Omental fat pad (tissue), 4 donors: Measurements from ENCODE around the gene PLXND1. TPM values are rescaled to one million over a fixed set of nuclear protein-coding genes. Genes with fewer than 3 reads are reported as not detected.

Source experiments
- ATAC-seq: fragments of 150-250 bp; one replicate; pipeline ENCODE4 v1.9.1; 2016; ENCODE audit warnings: mild to moderate bottlenecking, moderate library complexity; ENCODE audit not compliant: low FRiP score
- DNase-seq: peaks from one replicate; pipeline ENCODE4 v3.0.0-alpha.2; 2019; ENCODE audit warnings: low spot score
- total RNA-seq, 4 donors: library from RNA; depleted of rRNA; stranded (reverse); fragments of >200 nt; gene quantifications; one replicate each; pipeline ENCODE4 v1.1.0, GENCODE V29; 2016
- TF ChIP-seq, protein P1 (sequence below), 3 donors: fragments of 450-650 bp; IDR thresholded peaks; one replicate each; pipeline ENCODE4 v1.5.1; 2016 to 2017; ENCODE audit warnings: antibody characterized with exemption in 3 of 3, mild to moderate bottlenecking in 3 of 3, moderate library complexity in 2 of 3

Gene PLXND1
- total RNA-seq, 4 donors from 2014 or later = 82.7 to 364 (median 170) TPM

DNA sequence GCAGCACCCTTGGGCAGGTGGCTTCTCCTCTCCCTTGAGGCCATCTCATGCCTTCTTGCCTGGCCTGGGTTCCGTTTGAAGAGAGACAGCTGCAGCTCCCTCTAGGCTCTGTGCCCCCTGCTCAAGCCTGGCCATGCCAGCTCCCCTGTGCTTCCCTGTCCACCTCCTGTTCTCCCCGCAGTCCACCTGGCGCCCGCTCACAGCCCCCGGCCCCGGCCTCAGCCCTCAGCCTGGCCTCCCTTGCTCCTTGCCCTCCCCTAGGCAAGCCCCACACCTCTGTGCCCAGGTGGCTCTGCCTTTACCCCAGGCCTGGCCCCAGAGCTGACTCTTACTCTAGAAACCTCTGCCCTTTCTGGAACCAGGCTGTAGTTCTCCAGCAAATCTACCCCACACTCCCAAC lies 91.9 kb downstream of the PLXND1 start:
- no peak for DNase-seq
- TF ChIP-seq, protein P1, sequence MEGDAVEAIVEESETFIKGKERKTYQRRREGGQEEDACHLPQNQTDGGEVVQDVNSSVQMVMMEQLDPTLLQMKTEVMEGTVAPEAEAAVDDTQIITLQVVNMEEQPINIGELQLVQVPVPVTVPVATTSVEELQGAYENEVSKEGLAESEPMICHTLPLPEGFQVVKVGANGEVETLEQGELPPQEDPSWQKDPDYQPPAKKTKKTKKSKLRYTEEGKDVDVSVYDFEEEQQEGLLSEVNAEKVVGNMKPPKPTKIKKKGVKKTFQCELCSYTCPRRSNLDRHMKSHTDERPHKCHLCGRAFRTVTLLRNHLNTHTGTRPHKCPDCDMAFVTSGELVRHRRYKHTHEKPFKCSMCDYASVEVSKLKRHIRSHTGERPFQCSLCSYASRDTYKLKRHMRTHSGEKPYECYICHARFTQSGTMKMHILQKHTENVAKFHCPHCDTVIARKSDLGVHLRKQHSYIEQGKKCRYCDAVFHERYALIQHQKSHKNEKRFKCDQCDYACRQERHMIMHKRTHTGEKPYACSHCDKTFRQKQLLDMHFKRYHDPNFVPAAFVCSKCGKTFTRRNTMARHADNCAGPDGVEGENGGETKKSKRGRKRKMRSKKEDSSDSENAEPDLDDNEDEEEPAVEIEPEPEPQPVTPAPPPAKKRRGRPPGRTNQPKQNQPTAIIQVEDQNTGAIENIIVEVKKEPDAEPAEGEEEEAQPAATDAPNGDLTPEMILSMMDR (IDR thresholded peaks at IDR 0.05) = no peak
- no peak for ATAC-seq

DNA sequence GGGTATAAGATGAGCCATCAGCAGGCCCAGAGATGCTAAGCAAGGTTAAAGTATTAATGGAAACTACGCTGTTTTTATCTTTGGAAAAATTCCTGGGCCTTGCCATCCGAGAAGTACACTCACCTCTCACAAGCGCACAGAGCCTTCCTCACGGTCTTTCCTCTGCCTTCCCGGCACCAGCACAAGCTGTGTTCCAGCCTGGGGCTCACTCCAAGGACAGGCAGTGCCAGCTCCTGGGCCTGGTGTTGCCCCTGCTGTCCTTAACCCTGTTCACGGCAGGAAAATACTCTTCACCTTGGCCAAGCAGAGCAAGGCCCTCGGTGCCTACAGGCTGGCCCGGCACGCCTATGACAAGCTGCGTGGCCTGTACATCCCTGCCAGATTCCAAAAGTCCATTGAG lies 92.4 kb downstream of the PLXND1 start:
- TF ChIP-seq, protein P1 (IDR thresholded peaks at IDR 0.05) = no peak
- no peak for DNase-seq
- ATAC-seq = no peak

DNA sequence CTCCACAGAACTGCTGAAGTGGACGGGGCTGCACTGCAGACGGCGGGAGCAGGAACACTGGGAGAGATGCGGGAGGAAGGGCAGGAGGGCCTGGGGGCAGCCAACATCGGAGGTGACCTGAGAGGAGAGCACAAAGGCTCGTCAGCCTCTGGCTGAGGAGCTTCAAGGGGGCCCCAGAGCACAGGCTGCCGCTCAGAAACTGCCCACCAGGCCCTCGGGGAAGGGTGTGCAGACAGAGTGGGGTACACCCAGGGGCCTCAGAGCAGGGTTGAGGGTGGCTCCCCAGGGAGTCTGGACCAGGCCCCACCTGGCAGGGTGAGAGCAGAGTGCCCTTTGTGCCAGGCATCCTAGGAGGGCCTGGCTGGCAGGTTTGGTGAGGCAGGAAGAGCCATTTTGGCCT lies 92.8 kb downstream of the PLXND1 start:
- DNase-seq = no peak
- ATAC-seq = no peak
- TF ChIP-seq, protein P1 (IDR thresholded peaks at IDR 0.05) = no peak

DNA sequence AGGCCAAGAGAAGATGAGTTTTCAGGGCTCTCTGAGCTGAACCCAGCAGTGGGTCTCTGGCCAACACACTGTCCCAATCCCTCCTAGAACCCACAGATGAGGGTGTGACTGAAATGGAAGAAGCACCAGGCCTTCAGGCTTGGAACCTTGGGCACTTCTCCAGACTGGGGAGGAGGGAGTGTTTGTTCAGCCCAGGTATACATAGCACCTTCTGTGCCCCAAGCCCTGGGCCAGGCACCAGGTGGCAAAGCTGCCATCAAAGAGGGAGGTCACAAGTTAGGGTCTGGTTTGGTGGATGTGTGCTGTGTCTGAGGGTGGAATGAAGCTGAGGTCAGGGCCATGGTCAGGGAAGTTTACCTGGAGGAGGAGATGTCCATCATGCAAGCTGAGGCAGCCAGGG lies 93.9 kb downstream of the PLXND1 start:
- TF ChIP-seq, protein P1 (IDR thresholded peaks at IDR 0.05) = no peak
- ATAC-seq = no peak
- no peak for DNase-seq

DNA sequence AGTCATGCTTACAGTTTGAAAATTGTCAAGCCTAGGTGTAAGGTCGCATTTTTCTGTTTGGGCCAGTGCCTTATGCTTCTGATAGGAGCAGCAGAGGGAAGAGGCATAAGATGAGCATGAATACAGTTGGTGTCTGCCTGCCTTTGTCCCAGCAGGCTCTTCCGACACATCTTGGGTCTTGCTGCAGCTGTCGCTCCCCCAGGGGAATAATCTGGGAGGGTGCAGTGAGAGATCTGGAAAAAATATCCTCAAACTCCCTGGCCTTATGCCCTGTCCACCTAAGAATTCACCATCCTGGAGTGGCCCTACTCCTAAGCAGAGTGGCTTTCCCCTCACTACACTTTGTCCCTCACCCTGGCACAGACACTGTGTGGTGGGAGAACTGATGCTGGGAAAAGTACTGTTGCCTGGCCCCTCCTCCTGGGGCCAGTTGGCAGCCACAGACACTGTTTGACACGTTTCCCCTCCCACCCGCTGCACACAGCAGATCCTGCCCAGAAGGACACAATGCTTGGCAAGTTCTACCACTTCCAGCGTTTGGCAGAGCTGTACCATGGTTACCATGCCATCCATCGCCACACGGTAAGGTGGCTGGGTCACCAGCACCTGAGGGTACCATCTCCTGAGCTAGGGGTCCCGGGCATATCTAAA lies 99.2 kb downstream of the PLXND1 start:
- no peak for DNase-seq
- TF ChIP-seq, protein P1 (IDR thresholded peaks at IDR 0.05) = no peak
- no peak for ATAC-seq

DNA sequence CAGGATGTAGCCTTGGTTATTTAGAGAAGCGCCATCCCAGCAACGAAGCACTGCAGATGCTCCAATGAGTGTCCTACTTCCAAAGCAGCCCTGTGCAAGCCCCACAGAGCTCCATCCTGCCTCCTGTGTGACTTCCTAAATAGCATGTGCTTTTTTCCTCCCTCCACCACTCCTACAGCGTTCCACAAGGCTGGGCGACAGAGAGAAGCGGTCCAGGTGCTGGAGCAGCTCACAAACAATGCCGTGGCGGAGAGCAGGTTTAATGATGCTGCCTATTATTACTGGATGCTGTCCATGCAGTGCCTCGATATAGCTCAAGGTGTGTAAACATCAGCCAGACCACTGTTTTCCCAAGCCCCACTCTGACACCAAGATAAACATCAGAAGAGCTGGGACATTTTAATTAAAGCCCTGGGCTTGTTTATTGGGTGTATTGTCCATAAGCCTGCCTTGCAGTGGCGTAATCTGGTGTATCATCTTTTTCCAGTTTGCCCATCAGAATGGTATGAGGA lies 100.2 kb downstream of the PLXND1 start:
- DNase-seq = no peak
- TF ChIP-seq, protein P1 (IDR thresholded peaks at IDR 0.05) = no peak
- no peak for ATAC-seq

DNA sequence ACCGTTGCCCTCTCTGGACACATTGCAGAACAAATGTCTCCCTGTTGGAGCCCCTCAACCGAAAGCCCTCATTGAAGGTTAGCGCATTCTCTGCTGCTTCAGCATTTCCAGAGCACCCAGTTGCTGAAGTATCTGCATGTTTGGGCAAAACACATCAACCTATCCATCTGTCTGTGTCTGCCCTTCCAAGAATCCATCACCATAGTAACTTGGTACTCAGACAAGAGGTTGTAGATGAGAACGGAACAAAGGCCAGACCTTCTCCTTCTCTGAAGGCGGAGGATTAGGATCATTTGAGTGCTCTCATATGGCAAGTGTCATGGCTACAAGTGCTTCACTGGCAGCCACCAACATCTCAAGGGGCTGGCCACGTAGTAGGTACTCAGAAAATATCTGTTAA lies 101.1 kb downstream of the PLXND1 start:
- TF ChIP-seq, protein P1 (IDR thresholded peaks at IDR 0.05) = no peak
- DNase-seq (no peak), ATAC-seq (no peak)
